Measurements from ENCODE around the gene TMEM17. TPM values are rescaled to one million over a fixed set of nuclear protein-coding genes. Genes with fewer than 3 reads are reported as not detected.

The TMEM17 gene
- total RNA-seq, 1 experiment from 2014 or later, result 3.2 TPM

- BruUV-seq (replicated peaks), result no TSS peak
These were observed 6.5 kb downstream of the TMEM17 start for GRCh38 chr2:62499430-62500060.

More at GRCh38 chr2:62499430-62500060, 6.5 kb downstream of the TMEM17 start:
- no peaks in the 10 kb centered on the region for H3K27me3 ChIP-seq (ENCODE audit: insufficient read depth, low read length)
- CTCF ChIA-PET, result no interaction called here
- H3K36me3 ChIP-seq (ENCODE audit: control insufficient read depth in 1 of 2, insufficient read depth in 2 of 2, low read length in 2 of 2), result peaks cover 0 to 5% of the 10 kb centered on the region in 2 experiments; a peak in 2 of 4 replicates
- ATAC-seq (no peak), DNase-seq (ENCODE audit: low read depth, low spot score) (no peak)
- POLR2A ChIA-PET, result no interaction called here
- TF ChIP-seq REST (IDR thresholded peaks at IDR 0.05; ENCODE audit: low read depth), result no peak
- no peak for TF ChIP-seq EZH2 (IDR thresholded peaks at IDR 0.05)
- no peak for TF ChIP-seq CBX3 (IDR thresholded peaks at IDR 0.05; ENCODE audit: low read depth)
- TF ChIP-seq ZNF274 (IDR thresholded peaks at IDR 0.05; ENCODE audit: low read depth, low read length), result no peak
- TF ChIP-seq EGR1 (IDR thresholded peaks at IDR 0.05; ENCODE audit: low read depth), result no peak
- no peak for TF ChIP-seq RAD21 (IDR thresholded peaks at IDR 0.05; ENCODE audit: low read depth)
- TF ChIP-seq ZFX (IDR thresholded peaks at IDR 0.05), result no peak
- TF ChIP-seq YY1 (IDR thresholded peaks at IDR 0.05; ENCODE audit: extremely low read depth, insufficient replicate concordance, low read depth, low read length), result no peak
- RAD21 ChIA-PET (ENCODE audit: low non-redundant PET in 1 of 2, low total read pairs in 2 of 2, uncharacterized antibody in 2 of 2, unreplicated experiment in 2 of 2), result no interaction called here
- H3K27ac ChIP-seq (ENCODE audit: low read depth, low read length), result no peak overlapping the region
- H3K4me2 ChIP-seq (ENCODE audit: low read length), result no peak overlapping the region
- H3K79me2 ChIP-seq (ENCODE audit: insufficient read depth, low read length), result no peaks in the 10 kb centered on the region
- no peaks in the 10 kb centered on the region for H3K9me2 ChIP-seq (ENCODE audit: insufficient read depth)
- no peaks in the 10 kb centered on the region for H4K20me1 ChIP-seq (ENCODE audit: insufficient read depth)
- no peak overlapping the region for H3K9ac ChIP-seq (ENCODE audit: low read length)
- H3K4me1 ChIP-seq (ENCODE audit: control insufficient read depth in 1 of 2, insufficient read depth in 2 of 2, low read length in 2 of 2), result peaks cover 0 to 18% of the 10 kb centered on the region in 2 experiments; a peak in 3 of 4 replicates
- H3K4me3 ChIP-seq (replicated peaks in 1 of 2; ENCODE audit: low read depth in 1 of 2, low read length in 2 of 2), result no peak overlapping the region
- H3K9me3 ChIP-seq (ENCODE audit: control insufficient read depth in 1 of 2, insufficient read depth in 1 of 2, low read depth in 1 of 2, low read length in 2 of 2), result no peaks in the 10 kb centered on the region
- intact Hi-C loops (cut with micrococcal nuclease), result no loop called here
- H2AFZ ChIP-seq (ENCODE audit: low read depth, low read length, poor library complexity, severe bottlenecking), result no peak overlapping the region
